Fibroblast of skin of abdomen (primary cell): Measurements from ENCODE around the gene MRPL27. TPM values are rescaled to one million over a fixed set of nuclear protein-coding genes. Genes with fewer than 3 reads are reported as not detected.
A peak's percentile ranks its signal among the peaks of the same experiment; 100 is the strongest.
"Not testable (repeated sequence)": the region's sequence is repeated elsewhere in the genome, so short reads cannot be mapped to it uniquely, and the experiment has no call there.

Experiments used
- DNase-seq: peaks from one replicate; pipeline ENCODE4 v3.0.0-alpha.2; 2013
- polyA plus RNA-seq, 2 experiments: library from polyadenylated mRNA; unstranded; fragments of 120-200 nt; gene quantifications; one replicate each; pipeline ENCODE4 v1.2.1, GENCODE V29; 2013; ENCODE audit not compliant: insufficient read length in 2 of 2

MRPL27 gene
- polyA plus RNA-seq (2013, experiment 1 of 2; ENCODE audit: insufficient read length): 57.9 TPM
- 58.0 TPM for polyA plus RNA-seq (2013, experiment 2 of 2; ENCODE audit: insufficient read length)

DNA sequence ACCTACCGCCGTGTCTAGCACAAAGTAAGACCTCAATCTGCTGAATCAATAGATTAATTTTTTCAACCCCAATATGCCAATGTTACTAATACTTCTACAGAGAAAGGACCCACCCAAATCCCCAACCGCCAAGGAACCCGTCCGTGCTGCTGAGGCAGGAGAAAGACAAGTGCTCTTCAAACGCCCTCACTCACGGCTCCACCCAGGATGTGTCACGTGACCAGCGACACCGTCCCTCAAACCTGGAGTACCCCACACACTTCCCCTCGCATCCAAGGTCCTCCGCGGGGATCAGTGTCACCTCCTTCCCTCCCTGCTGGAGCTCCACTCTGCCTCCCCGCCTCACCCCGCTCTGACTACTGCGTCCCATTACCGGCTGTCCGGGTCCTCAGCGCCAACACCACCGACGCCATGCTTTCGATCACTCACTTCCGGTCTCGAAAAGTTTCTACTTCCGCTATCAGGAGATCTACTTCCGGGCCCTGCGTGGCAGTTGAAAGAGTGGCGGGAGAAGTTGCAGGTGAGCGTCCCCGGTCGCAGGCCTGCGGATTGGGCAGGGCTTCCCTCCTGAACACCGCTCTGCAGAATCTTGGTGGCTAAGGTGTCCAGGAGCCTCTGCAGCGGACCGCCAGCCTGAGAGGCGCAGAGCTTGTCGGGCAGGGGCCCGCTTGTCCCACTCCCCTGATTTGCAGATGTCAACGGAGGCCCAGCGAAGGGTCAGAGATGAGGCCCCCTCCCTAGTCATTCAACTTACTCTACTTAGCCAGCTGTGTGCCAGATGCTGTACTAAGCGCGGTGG, at the start of gene MRPL27, which contains the start of gene EME1:
MRPL27 (minus strand) TSS at position 427 of the 799 bp plus-strand sequence; CDS start at position 413, 14 bp downstream.
EME1 (plus strand) TSS at position 472 of the 799 bp plus-strand sequence. CDS start 1,980 bp downstream, outside the sequence.
- DNase-seq: peak; percentile 87

DNA sequence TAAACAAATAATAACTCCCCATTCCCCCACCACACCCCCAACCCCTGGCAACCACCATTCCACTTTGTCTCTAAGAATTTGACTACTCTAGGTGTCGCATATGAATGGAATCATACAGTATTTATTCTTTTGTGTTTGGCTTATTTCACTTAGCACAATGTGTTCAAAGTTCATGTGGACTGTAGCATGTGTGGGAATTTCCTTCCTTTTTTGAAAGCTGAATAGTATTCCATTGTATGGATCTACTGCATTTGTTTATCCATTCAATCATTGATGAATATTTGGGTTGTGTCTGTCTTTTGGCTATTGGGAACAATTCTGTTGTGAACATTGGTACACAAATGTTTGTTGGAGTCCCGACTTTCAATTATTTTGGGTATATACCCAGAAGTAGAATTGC, 49.8 kb upstream of the MRPL27 start:
- no peak for DNase-seq

DNA sequence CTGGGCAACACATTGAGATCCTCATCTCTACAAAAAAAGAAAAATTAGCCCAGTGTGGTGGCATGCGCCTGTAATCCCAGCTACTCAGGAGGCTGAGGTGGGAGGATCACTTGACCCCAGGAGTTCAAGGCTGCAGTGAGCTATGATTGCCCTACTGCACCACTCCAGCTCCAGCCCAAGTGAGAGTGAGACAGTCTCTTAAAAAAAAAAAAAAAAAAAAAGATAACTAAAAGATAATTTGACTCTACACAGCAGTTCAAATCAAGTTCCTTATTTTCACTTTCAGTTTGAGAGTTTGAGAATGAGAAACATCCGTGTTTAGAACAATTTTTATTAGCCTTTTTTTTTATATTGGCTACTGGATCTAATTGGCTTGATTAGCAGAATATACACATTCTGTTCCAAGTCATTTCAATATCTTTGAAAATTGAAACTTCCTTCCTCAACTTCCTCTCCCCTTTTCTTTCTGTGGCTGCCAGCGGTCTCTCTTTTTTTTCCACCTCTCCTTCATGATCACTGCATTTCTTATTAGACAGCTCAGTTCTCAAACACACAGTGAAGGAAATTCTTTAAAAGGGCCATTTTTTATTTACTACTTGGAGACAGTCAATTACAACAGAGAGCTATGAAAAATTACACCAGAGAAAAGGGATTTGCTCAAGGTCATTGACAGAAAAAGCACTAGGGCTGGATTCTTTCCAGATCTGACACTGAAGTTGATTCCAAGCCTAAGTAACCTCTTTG, 48.5 kb upstream of the MRPL27 start:
- peak; percentile 38 for DNase-seq

DNA sequence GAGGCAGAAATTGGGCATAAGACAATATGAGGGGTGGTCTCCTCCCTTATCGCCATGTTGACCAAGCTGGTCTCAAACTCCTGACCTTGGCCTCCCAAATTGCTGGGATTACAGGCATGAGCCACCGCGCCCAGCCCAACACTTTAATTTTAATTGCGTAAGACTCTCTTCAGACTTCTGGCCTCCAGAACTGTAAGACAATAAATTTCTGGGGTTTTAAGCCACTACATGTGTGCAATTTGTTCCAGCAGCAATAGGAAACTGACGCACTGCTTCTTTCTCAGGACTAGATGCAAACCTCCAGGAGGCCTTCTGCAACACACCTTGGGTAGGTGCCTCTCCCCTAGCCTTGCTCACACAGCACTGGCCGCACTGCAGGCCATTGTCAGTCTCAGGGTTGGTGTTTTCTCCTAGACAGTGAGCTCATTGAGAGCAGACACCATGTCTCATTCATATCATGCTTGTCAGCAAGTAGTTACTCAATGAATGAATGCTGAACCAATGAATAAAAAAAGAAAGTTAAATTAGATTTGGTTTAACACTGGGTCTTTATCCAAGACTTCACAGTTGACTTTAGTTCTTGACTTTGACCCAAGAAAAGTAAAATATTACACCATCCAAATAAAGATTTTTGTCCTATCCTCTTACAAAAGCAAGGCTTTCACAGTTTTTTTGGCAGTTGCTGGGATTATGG, 47.6 kb upstream of the MRPL27 start:
- DNase-seq: peak; percentile 47

GRCh38 chr17:50419577-50419976, 46.6 kb upstream of the MRPL27 start:
- not testable (repeated sequence) for DNase-seq

GRCh38 chr17:50414808-50415207, 41.8 kb upstream of the MRPL27 start:
- DNase-seq: no peak

- no peak for DNase-seq
Observed at GRCh38 chr17:50412188-50412732, 39.3 kb upstream of the MRPL27 start.

DNA sequence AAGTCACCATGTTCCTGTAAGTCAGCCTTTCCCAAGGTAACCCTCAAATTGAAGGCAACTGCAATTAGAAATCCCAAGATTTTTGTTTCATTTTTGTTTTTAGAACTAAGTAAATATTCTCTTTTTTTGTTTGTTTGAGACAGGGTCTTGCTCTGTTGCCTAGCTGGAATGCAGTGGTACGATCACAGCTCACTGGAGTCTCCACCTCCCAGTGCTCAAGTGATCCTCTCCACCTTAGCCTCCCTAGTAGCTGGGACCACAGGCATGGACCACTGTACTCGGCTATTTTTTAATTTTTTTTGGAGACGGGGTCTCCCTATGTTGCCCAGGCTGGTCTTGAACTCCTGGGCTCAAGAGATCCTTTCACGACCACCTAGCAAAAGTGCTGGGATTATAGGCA, 34.9 kb upstream of the MRPL27 start:
- DNase-seq: no peak

DNA sequence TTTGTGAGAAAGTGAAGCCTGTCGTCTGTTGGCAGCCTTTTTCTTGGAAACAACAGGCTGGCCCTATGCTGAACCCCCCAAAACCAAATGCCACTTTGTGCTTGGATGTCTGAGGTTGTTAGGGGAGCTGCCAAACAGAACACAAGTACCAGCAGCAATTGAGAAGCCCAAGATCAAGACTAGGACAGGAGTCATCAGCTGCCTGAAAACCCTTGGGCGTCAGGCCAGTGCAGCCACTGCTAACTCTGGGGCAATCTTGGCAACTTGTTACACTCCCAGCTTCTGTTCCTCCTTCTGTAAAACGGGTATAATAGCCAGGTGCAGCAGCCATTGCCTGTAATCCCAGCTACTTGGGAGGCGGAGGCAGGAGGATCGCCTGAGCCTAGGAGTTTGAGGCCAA, 33.6 kb upstream of the MRPL27 start:
- no peak for DNase-seq

GRCh38 chr17:50405351-50405750, 32.4 kb upstream of the MRPL27 start:
- not testable (repeated sequence) for DNase-seq

- not testable (repeated sequence) for DNase-seq
Observed at GRCh38 chr17:50399591-50399990, 26.6 kb upstream of the MRPL27 start.

GRCh38 chr17:50398672-50399071, 25.7 kb upstream of the MRPL27 start:
- DNase-seq: not testable (repeated sequence)

GRCh38 chr17:50397919-50398285, 24.9 kb upstream of the MRPL27 start:
- DNase-seq: no peak

DNA sequence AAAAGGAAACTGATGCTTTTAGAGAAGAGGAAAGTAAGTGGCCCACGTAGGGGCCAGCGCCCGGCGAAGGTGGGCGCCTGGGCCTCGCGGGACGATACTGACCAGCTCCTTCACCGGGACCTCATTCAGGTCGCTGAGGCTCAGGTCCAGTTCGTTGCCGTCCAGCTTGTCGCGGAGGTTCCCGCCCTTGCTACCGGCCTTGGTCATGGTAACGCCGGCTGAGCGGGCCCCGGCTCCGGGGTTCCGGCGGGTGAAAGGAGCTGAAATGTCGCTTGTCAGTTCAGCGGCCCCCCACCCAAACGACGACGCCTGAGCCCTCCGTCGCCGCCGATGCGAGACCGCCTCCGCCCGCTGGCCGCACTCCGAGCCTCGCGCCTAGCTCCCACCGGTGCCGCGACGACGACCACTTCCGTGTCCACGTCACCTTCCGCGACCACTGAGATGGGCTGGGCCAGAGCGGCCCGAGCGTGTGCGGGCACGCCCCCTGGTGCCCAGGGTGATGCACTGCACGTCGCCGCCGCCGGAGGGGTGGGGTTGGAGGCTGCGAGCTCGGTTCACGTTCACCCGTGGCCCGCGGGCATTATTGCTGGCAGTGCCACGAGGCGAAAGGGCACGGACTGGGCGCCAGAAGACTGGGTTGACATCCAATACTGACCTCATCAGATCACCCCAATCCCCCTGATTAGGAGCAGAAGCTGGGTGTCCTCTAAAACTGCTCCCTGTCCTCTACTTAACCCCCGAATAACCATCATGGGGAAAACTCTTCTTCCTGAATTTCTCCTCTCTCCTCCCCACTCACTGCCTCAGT, 24.3 kb upstream of the MRPL27 start, which contains the start of gene LRRC59:
LRRC59 (minus strand) TSS at position 413 of the 808 bp plus-strand sequence; CDS start at position 207, 206 bp downstream.
- DNase-seq: peak; percentile 84

DNA sequence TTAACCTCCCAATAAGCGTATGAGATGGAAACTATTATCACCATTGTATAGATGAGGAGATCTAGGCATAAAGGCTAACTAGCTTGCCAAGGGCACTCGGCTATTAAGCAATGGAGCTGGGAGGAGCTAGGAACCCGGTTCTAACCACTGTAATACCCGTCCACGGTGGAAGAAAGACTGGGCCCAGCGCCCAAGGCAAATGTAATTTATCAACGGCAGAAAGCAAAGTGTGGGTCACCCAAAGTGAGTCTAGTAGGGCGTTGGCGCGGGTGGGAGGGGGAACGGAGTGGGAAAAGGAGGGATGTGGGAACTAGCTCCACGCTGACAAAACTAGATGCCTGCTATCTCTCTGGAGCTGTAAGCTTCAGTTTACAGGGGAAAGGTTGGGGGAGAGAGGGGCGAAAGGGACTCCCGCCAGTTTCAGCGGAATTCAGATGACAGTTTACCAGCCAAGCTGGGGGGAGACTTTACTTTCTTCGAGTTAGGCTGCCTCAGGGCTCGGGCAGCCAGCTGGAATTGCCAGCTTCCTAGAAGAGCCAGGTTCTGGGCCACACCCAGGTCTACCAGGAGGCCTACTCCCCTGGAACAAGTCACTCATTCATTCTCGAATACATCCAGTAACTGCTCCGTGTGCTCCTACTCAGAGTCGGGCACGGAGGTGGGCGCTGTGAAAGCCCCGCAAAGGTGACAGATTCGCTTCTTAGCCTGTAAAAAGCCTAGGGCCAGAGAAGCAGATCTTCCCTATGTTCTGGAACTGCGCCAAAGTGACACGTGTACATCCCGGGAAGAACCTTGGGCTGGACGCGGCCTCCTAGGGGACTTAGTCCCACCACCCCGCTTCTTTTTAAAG, 23.5 kb upstream of the MRPL27 start:
- peak; percentile 51 for DNase-seq

- no peak for DNase-seq
Observed at GRCh38 chr17:50394711-50395110, 21.7 kb upstream of the MRPL27 start.

- DNase-seq: no peak
Observed at GRCh38 chr17:50393700-50394099, 20.7 kb upstream of the MRPL27 start.

GRCh38 chr17:50392621-50393020, 19.6 kb upstream of the MRPL27 start:
- DNase-seq: no peak

DNA sequence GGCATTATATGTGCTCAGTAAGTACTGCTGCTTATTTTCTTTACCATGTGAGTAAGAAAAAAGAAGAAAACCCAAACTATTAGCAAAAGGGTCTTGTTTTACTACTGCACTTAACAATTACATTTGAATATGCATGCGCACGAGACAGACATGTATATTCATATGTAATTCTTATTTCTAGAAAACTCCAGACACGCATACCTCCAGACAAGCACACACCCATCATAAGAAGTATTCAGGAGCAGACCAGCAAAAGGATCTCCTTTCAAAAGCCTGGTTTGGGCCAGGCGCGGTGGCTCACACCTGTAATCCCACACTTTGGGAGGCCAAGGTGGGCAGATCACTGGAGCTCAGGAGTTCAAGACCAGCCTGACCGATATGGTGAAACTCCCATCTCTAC, 16.6 kb upstream of the MRPL27 start:
- DNase-seq: no peak

- no peak for DNase-seq
Observed at GRCh38 chr17:50388728-50389127, 15.7 kb upstream of the MRPL27 start.

DNA sequence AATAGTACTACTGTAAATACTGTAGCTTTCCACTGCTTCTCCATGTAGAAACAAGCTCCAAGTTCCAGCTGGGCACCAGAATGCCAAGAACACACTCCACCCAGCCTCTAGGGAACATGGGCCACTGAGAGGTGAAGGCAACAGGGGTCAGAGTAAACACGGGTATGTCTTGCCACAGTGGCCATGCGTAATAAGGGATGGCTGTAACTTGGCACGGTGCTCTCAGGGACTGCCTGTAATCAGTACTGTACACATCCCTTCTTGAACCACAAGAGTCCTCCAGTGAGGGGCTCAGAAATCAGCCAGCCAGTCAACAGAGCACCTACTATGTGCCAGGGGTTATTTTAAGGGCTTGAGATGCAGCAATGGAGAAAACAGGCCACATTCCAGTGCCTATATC, 13.5 kb upstream of the MRPL27 start:
- DNase-seq: no peak
